Measurements from ENCODE around the gene TMED3.
"Not testable (repeated sequence)": the region's sequence is repeated elsewhere in the genome, so short reads cannot be mapped to it uniquely, and the experiment has no call there.

The TMED3 gene

GRCh38 chr15:79319973-79320372 is 9.1 kb downstream of the TMED3 start:
- not testable (repeated sequence) for DNase-seq

- DNase-seq: no peak
Measured at GRCh38 chr15:79321876-79322275, 11.0 kb downstream of the TMED3 start.

GRCh38 chr15:79322306-79322705 is 11.4 kb downstream of the TMED3 start:
- no peak for DNase-seq

DNA sequence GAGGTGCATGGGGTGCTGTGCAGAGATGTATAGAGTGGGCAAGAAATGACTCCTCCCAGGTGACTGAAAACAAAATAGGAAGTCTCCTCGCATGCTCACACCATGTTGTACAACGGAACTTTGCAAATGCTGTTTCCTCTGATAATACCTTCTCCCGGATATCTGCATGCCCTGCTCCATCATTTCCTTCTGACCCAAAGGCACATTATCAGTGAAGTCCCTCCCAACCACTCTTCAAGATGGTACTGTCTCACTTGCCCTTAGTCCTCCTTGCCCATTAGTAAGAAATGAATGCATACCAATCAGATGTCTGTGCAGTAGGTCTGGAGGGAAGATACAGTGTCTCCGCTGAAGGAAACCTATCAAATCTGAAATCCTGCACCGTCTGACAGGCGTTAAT is 12.0 kb downstream of the TMED3 start:
- DNase-seq: no peak

- DNase-seq: no peak
Measured at GRCh38 chr15:79329171-79329611, 18.3 kb downstream of the TMED3 start.

- DNase-seq: no peak
Measured at GRCh38 chr15:79332824-79333510, 22.1 kb downstream of the TMED3 start.

DNA sequence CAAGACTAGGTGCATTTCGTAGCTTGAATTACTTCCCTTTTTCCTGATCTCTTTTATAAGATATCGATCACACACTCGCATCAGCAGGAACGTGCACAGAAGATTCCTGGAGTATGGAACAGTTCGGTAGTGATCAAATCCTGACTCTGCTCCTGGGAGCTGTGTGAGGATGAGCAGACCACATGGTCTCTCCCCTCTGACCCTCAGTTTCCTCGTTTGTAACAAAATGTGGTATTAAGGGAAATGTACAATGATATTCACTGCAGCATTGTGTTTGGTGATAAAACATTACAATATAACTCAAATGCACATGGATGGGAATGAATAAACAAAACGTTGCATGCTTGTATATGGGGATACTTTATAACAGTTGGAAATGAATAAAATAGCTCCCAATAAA is 26.7 kb downstream of the TMED3 start:
- DNase-seq: no peak

- no peak for DNase-seq
Measured at GRCh38 chr15:79339588-79340314, 28.8 kb downstream of the TMED3 start.

- DNase-seq: no peak
Measured at GRCh38 chr15:79340315-79340602, 29.3 kb downstream of the TMED3 start.

DNA sequence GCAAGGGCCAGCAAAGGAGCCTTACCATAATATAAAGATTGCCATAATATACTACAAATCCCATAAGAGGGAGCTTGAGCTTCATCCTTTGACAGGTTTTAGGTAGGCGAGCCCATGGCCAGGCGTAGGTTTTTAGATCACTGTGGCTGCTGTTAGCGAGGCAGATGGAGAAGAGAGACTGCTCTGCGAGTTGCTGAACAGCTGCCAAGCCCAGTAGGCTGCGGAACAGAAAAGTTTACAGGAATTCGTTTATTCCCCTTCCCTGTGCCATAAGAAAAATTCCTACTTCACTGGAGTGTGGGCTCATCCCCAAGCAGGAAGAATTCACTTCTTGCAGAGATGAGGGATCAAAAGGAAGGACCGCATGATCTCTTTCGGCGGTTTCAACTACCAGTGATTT is 30.5 kb downstream of the TMED3 start:
- no peak for DNase-seq

GRCh38 chr15:79349525-79349924 is 38.6 kb downstream of the TMED3 start:
- no peak for DNase-seq

GRCh38 chr15:79352206-79352605 is 41.3 kb downstream of the TMED3 start:
- DNase-seq: no peak

DNA sequence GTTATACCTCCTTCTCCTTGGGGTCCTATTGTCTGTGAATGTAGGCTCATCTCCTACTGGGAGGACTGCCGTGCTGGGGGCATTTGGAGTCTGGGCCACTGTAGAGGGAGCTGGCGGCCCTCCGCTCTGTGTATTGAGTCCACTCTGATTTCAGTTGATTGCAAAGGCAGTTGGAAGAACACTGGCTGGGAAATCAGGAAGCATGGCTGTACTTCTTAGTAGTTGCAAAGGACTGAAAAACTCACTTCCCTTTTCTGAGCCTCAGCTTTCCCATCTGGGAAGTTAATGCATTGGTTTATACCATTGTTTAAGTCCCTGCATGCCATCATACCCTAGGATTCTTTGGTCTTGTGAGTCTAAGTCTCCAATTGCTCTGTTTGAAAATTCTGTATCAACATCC is 46.7 kb downstream of the TMED3 start:
- DNase-seq: no peak

DNA sequence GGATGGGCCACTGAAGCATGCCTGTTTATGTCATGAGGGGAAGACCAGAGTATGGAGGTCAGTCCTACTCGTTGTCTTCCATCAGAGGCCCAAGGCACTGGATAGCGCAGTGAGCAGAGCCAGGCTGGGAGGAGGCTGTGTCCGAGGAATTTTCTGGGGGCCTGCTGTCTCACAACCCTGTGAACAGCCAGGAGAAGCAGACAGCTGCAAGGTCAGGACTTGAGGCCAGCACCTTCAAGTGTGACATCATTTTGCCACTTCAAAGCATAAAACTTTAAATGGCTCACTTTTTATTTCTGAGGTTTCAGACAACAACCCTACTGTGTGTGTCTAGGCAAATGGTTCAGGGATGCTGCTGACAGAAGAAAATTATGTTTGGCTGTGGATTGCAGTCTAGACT is 47.2 kb downstream of the TMED3 start:
- no peak for DNase-seq

GRCh38 chr15:79364571-79365240 is 53.8 kb downstream of the TMED3 start:
- DNase-seq: no peak

DNA sequence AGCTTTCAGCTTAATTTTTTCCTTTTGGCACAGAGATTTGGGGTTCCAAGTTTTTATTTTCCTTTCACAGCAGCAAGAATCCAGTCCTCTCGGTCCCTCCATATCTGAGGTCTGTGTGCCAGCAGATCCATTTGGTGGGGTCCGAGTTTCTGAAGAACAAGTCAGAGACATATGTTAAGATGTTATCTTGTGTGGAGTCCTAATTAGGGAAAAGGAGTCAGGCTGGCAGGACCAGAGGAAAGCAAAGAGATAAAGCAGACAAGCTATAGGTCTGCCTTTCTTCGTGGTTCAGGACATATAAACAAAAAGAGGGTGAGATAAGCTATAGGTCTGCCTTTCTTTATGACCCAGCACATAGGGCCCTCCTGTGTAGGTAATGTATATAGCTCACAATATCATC is 54.9 kb downstream of the TMED3 start:
- no peak for DNase-seq

DNA sequence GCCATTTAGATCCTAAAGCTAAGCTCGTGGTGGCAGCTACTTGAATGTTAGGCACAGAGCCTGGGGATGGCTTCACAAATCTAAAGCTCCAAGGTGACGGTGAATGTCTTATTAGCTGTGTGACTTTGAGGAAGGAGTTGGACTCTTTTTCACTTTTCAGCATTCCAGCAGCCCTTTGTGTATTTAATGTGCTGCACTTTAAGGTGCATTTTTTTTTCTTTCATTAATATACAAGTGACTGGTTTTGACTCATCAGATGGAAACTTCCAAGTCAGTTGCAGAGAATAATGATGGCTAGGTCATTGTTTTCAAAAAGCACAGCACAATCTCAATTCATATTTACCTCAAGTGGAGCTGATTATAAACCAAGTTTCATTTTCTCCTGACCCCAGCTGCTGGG is 55.8 kb downstream of the TMED3 start:
- no peak for DNase-seq

GRCh38 chr15:79370716-79371115 is 59.8 kb downstream of the TMED3 start:
- no peak for DNase-seq

DNA sequence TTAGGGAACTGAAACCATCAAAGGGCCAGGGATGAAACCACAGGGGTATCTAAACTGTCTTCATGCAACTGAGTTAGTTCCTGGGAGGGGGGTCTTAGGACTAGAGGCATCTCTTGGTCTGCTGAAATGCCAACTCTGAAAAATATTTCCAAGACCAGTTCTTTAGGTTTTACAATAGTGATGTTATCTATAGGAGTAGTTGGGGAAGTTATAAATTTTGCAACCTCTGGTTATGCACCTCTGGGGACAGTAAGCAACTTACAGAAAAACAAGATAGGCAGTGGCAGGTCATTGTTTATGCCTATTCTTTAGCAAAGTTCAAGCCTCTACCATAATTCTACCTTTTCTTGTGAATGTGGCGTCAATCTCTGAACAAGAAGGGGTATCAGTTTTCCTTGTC is 60.7 kb downstream of the TMED3 start:
- no peak for DNase-seq

DNA sequence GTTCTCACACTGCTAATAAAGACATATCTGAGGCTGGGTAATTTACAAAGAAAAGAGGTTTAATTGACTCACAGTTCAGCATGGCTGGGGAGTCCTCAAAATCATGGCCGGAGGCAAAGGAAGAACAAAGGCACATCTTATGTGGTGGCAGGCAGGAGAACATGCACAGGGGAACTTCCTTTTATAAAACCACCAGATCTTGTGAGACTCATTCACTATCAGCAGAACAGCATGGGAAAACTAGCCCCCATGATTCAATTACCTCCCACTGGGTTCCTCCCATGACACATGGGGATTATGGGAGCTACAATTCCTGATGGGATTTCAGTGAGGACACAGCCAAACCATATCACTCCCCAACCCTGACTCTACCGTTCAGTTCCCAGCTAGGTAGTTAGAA is 61.5 kb downstream of the TMED3 start:
- DNase-seq: no peak
